ENCODE measurements around the gene TXNDC8.

Gene TXNDC8

GRCh38 chr9:110323818-110324217 lies 13.8 kb downstream of the TXNDC8 start:
- Histone ChIP-seq H3K27ac (ENCODE audit: low read length) (no peak overlapping the region), H4K20me1 (ENCODE audit: insufficient read depth, low read length) (no peaks in the 10 kb centered on the region), H3K4me2 (ENCODE audit: low read length) (no peak overlapping the region), H3K79me2 (ENCODE audit: low read length) (no peaks in the 10 kb centered on the region), H3K9me3 (ENCODE audit: insufficient read depth, low read length) (no peaks in the 10 kb centered on the region), H2AFZ (ENCODE audit: low read depth, low read length) (no peak overlapping the region), H3K9ac (ENCODE audit: low read length) (no peak overlapping the region), H3K4me1 (ENCODE audit: low read length) (peaks cover 13% of the 10 kb centered on the region), H3K36me3 (replicated peaks; ENCODE audit: low read depth, low read length) (no peaks in the 10 kb centered on the region), H3K4me3 (ENCODE audit: low read length) (no peak overlapping the region), H3K27me3 (ENCODE audit: low read depth, low read length) (no peaks in the 10 kb centered on the region)
- TF ChIP-seq EZH2phosphoT487 (IDR thresholded peaks at IDR 0.05; ENCODE audit: low read depth) = no peak
- TF ChIP-seq CTCF (IDR thresholded peaks at IDR 0.05; ENCODE audit: low read depth, low read length) = no peak

GRCh38 chr9:110320651-110321445 lies 16.8 kb downstream of the TXNDC8 start:
- no peak overlapping the region for H3K27ac ChIP-seq (ENCODE audit: low read length)
- no peaks in the 10 kb centered on the region for H3K36me3 ChIP-seq (replicated peaks; ENCODE audit: low read depth, low read length)
- no peak overlapping the region for H3K9ac ChIP-seq (ENCODE audit: low read length)
- H4K20me1 ChIP-seq (ENCODE audit: insufficient read depth, low read length) = no peaks in the 10 kb centered on the region
- TF ChIP-seq CTCF (IDR thresholded peaks at IDR 0.05; ENCODE audit: low read depth, low read length) = no peak
- TF ChIP-seq EZH2phosphoT487 (IDR thresholded peaks at IDR 0.05; ENCODE audit: low read depth) = no peak
- H3K4me3 ChIP-seq (ENCODE audit: low read length) = no peak overlapping the region
- no peak overlapping the region for H3K4me2 ChIP-seq (ENCODE audit: low read length)
- H3K4me1 ChIP-seq (ENCODE audit: low read length) = peaks cover 28% of the 10 kb centered on the region
- H3K79me2 ChIP-seq (ENCODE audit: low read length) = no peaks in the 10 kb centered on the region
- no peaks in the 10 kb centered on the region for H3K9me3 ChIP-seq (ENCODE audit: insufficient read depth, low read length)
- no peak overlapping the region for H2AFZ ChIP-seq (ENCODE audit: low read depth, low read length)
- H3K27me3 ChIP-seq (ENCODE audit: low read depth, low read length) = no peaks in the 10 kb centered on the region

GRCh38 chr9:110319781-110320492 lies 17.7 kb downstream of the TXNDC8 start:
- H3K4me2 ChIP-seq (ENCODE audit: low read length) = peak overlapping the region; percentile 4; the same call in 1 of the 2 replicates

More at GRCh38 chr9:110319781-110320492, 17.7 kb downstream of the TXNDC8 start:
- no peaks in the 10 kb centered on the region for H3K27me3 ChIP-seq (ENCODE audit: low read depth, low read length)
- H2AFZ ChIP-seq (ENCODE audit: low read depth, low read length) = no peak overlapping the region
- no peaks in the 10 kb centered on the region for H4K20me1 ChIP-seq (ENCODE audit: insufficient read depth, low read length)
- H3K27ac ChIP-seq (ENCODE audit: low read length) = no peak overlapping the region
- H3K9me3 ChIP-seq (ENCODE audit: insufficient read depth, low read length) = no peaks in the 10 kb centered on the region
- no peak overlapping the region for H3K4me3 ChIP-seq (ENCODE audit: low read length)
- H3K79me2 ChIP-seq (ENCODE audit: low read length) = no peaks in the 10 kb centered on the region
- H3K36me3 ChIP-seq (replicated peaks; ENCODE audit: low read depth, low read length) = no peaks in the 10 kb centered on the region
- peaks cover 34% of the 10 kb centered on the region for H3K4me1 ChIP-seq (ENCODE audit: low read length)
- TF ChIP-seq CTCF (IDR thresholded peaks at IDR 0.05; ENCODE audit: low read depth, low read length) (no peak), EZH2phosphoT487 (IDR thresholded peaks at IDR 0.05; ENCODE audit: low read depth) (no peak)
- H3K9ac ChIP-seq (ENCODE audit: low read length) = no peak overlapping the region
